T-helper 22 cell (primary cell): Measurements from ENCODE around the gene ATM.
A peak's percentile ranks its signal among the peaks of the same experiment; 100 is the strongest.
"Not testable (repeated sequence)": the region's sequence is repeated elsewhere in the genome, so short reads cannot be mapped to it uniquely, and the experiment has no call there.

Experiments used
- DNase-seq: peaks from one replicate; pipeline ENCODE4 v3.0.0-alpha.2; 2020; ENCODE audit warnings: low read depth

ATM gene

GRCh38 chr11:108220721-108221336 lies 2.0 kb upstream of the ATM start:
- no peak for DNase-seq

GRCh38 chr11:108221371-108221770 lies 1.5 kb upstream of the ATM start:
- no peak for DNase-seq

GRCh38 chr11:108221911-108222573 lies 825 bp upstream of the ATM start:
- peak; percentile 38 for DNase-seq

- DNase-seq, result no peak
Measured at GRCh38 chr11:108223348-108224149, 682 bp downstream of the ATM start.

- DNase-seq, result no peak
Measured at GRCh38 chr11:108224366-108224765, 1.5 kb downstream of the ATM start.

GRCh38 chr11:108224911-108225786 lies 2.3 kb downstream of the ATM start:
- DNase-seq, result no peak

GRCh38 chr11:108226036-108226435 lies 3.2 kb downstream of the ATM start:
- no peak for DNase-seq

GRCh38 chr11:108228251-108228650 lies 5.4 kb downstream of the ATM start:
- no peak for DNase-seq

GRCh38 chr11:108233277-108233945 lies 10.5 kb downstream of the ATM start:
- no peak for DNase-seq

- no peak for DNase-seq
Measured at GRCh38 chr11:108235192-108235591, 12.3 kb downstream of the ATM start.

GRCh38 chr11:108235633-108236032 lies 12.8 kb downstream of the ATM start:
- no peak for DNase-seq

- DNase-seq, result no peak
Measured at GRCh38 chr11:108237058-108237481, 14.2 kb downstream of the ATM start.

- no peak for DNase-seq
Measured at GRCh38 chr11:108239076-108239475, 16.2 kb downstream of the ATM start.

GRCh38 chr11:108241330-108242037 lies 18.6 kb downstream of the ATM start:
- no peak for DNase-seq

- no peak for DNase-seq
Measured at GRCh38 chr11:108242422-108242821, 19.6 kb downstream of the ATM start.

- DNase-seq, result no peak
Measured at GRCh38 chr11:108246308-108246707, 23.4 kb downstream of the ATM start.

GRCh38 chr11:108246885-108247284 lies 24.0 kb downstream of the ATM start:
- no peak for DNase-seq

GRCh38 chr11:108253176-108253575 lies 30.3 kb downstream of the ATM start:
- no peak for DNase-seq

- no peak for DNase-seq
Measured at GRCh38 chr11:108269583-108269982, 46.7 kb downstream of the ATM start.

- not testable (repeated sequence) for DNase-seq
Measured at GRCh38 chr11:108276985-108277616, 54.2 kb downstream of the ATM start.
